WTC11 (cell line): Measurements from ENCODE around the gene CIBAR2. TPM values are rescaled to one million over a fixed set of nuclear protein-coding genes. Genes with fewer than 3 reads are reported as not detected.

Experiments used
- ATAC-seq: fragments of 200-7000 bp; cut with Tn5 transposase; 2 replicates; pipeline ENCODE4 v1.10.0; 2021; ENCODE audit warnings: mild to moderate bottlenecking, moderate library complexity
- CTCF ChIA-PET: fragments of 300-600 bp; sonication (Branson Sonifier 250); formaldehyde crosslinking; loops from one replicate; lab custom pipeline; 2021; ENCODE audit warnings: antibody characterized with exemption; lab: Charles Lee
- POLR2A ChIA-PET: fragments of 350-600 bp; sonication (Branson Sonifier 250); formaldehyde crosslinking; loops from one replicate; lab custom pipeline; 2021; ENCODE audit warnings: antibody characterized with exemption; lab: Charles Lee
- DNase-seq: peaks from one replicate; pipeline ENCODE4 v3.0.0; 2021; ENCODE audit warnings: low spot score
- H3K27ac Mint-ChIP-seq: 2 replicates; pipeline ENCODE4 v1.8.0; 2021; ENCODE audit warnings: mixed read lengths
- H3K27me3 Mint-ChIP-seq: 2 replicates; pipeline ENCODE4 v1.8.0; 2021; ENCODE audit warnings: low read depth, mild to moderate bottlenecking, moderate library complexity, mixed read lengths
- H3K36me3 Mint-ChIP-seq: 2 replicates; pipeline ENCODE4 v1.8.0; 2021; ENCODE audit warnings: mixed read lengths
- H3K4me1 Mint-ChIP-seq: 2 replicates; pipeline ENCODE4 v1.8.0; 2022; ENCODE audit warnings: mixed read lengths
- H3K4me3 Mint-ChIP-seq: 2 replicates; pipeline ENCODE4 v1.8.0; 2021; ENCODE audit warnings: mild to moderate bottlenecking, moderate library complexity, mixed read lengths
- H3K9me3 Mint-ChIP-seq: 2 replicates; pipeline ENCODE4 v1.8.0; 2021; ENCODE audit warnings: mixed read lengths
- CREB1 ChIP-seq: sonication (generic); formaldehyde crosslinking; IDR thresholded peaks from 2 replicates; pipeline ENCODE4 v1.8.0; 2023; ENCODE audit warnings: mild to moderate bottlenecking, missing genetic modification reagents
- EMX1 ChIP-seq: fragments of 250-450 bp; sonication (Bioruptor Pico); IDR thresholded peaks from 2 replicates; pipeline ENCODE4 v1.8.0; 2021; ENCODE audit warnings: mild to moderate bottlenecking
- ESRRA ChIP-seq: sonication (generic); formaldehyde crosslinking; IDR thresholded peaks from 2 replicates; pipeline ENCODE4 v1.8.1; 2022; ENCODE audit warnings: mild to moderate bottlenecking, missing genetic modification reagents, borderline replicate concordance
- IRF2 ChIP-seq: sonication (generic); formaldehyde crosslinking; IDR thresholded peaks from 2 replicates; pipeline ENCODE4 v1.8.0; 2022; ENCODE audit warnings: low read depth, missing genetic modification reagents, borderline replicate concordance
- MYBL2 ChIP-seq: sonication (generic); formaldehyde crosslinking; IDR thresholded peaks from 2 replicates; pipeline ENCODE4 v1.8.1; 2023; ENCODE audit warnings: mild to moderate bottlenecking, moderate library complexity, missing genetic modification reagents
- NFATC4 ChIP-seq: fragments of 250-450 bp; sonication (Bioruptor Pico); IDR thresholded peaks from 2 replicates; pipeline ENCODE4 v1.9.0; 2021; ENCODE audit warnings: mild to moderate bottlenecking
- OVOL2 ChIP-seq: fragments of 250-450 bp; sonication (Bioruptor Pico); IDR thresholded peaks from 2 replicates; pipeline ENCODE4 v1.9.0; 2021; ENCODE audit warnings: mild to moderate bottlenecking, borderline replicate concordance
- SMAD4 ChIP-seq: sonication (generic); formaldehyde crosslinking; IDR thresholded peaks from 2 replicates; pipeline ENCODE4 v1.8.0; 2022; ENCODE audit warnings: mild to moderate bottlenecking, missing genetic modification reagents
- TEAD4 ChIP-seq: sonication (generic); formaldehyde crosslinking; IDR thresholded peaks from 2 replicates; pipeline ENCODE4 v1.8.0; 2022; ENCODE audit warnings: mild to moderate bottlenecking, missing genetic modification reagents
- TP53 ChIP-seq: sonication (generic); formaldehyde crosslinking; IDR thresholded peaks from 2 replicates; pipeline ENCODE4 v1.8.1; 2023; ENCODE audit warnings: mild to moderate bottlenecking, missing genetic modification reagents
- ZBTB21 ChIP-seq: sonication (generic); formaldehyde crosslinking; IDR thresholded peaks from 2 replicates; pipeline ENCODE4 v1.8.1; 2023; ENCODE audit warnings: mild to moderate bottlenecking, missing genetic modification reagents, borderline replicate concordance
- ZNF416 ChIP-seq: fragments of 250-450 bp; sonication (Bioruptor Pico); IDR thresholded peaks from 2 replicates; pipeline ENCODE4 v1.9.0; 2021; ENCODE audit warnings: mild to moderate bottlenecking, inconsistent platforms
- ZNF423 ChIP-seq: fragments of 250-450 bp; sonication (Bioruptor Pico); IDR thresholded peaks from 2 replicates; pipeline ENCODE4 v2.1.2; 2022; ENCODE audit warnings: mild to moderate bottlenecking, moderate library complexity
- total RNA-seq: library from RNA; stranded (reverse); gene quantifications from 3 replicates; pipeline ENCODE4 v1.2.3, GENCODE V29; 2021
- TF ChIP-seq, protein P1 (sequence below): sonication (generic); formaldehyde crosslinking; IDR thresholded peaks from 2 replicates; pipeline ENCODE4 v1.8.1; 2023; ENCODE audit warnings: mild to moderate bottlenecking, missing genetic modification reagents, moderate library complexity
- TF ChIP-seq, protein P2 (sequence below): fragments of 250-450 bp; sonication (Bioruptor Pico); conservative IDR thresholded peaks from 2 replicates; pipeline ENCODE4 v1.9.0; 2021; ENCODE audit warnings: mild to moderate bottlenecking
- TF ChIP-seq, protein P3 (sequence below): sonication (generic); formaldehyde crosslinking; IDR thresholded peaks from 2 replicates; pipeline ENCODE4 v1.8.0; 2022; ENCODE audit warnings: missing genetic modification reagents
- TF ChIP-seq, protein P4 (sequence below): fragments of 250-450 bp; sonication (Bioruptor Pico); IDR thresholded peaks from 2 replicates; pipeline ENCODE4 v1.9.0; 2021; ENCODE audit warnings: moderate library complexity, mild to moderate bottlenecking, inconsistent platforms, borderline replicate concordance

Gene CIBAR2
- total RNA-seq, 1 experiment from 2014 or later: not detected

DNA sequence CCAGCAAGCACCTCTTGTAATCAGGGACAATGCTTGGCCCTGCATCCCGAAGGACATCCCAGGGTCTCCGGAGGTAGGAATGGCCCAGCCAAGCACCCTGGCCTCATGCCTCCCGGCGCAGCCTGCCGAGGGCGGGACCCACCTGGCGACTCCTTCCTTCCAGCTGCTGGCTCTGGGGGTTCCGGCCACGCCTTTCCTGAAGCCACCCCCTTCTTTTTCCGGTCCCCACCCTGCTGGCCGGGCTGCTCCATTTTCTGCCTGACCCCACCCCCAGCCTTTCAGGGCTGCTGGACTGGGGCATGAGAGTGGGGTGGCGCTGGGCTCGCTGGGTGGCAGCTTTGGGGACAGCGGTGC lies 22.5 kb upstream of the CIBAR2 start:
- ATAC-seq: no peak
- Mint-ChIP-seq H3K27me3 (no peaks in the 10 kb centered on the region; the same call in 1 of the 2 replicates), H3K36me3 (no peaks in the 10 kb centered on the region), H3K4me3 (no peak overlapping the region), H3K4me1 (peaks cover 27% of the 10 kb centered on the region), H3K9me3 (0 out of 2 replicates have a peak, but pooled peaks cover 3% of the 10 kb centered on the region), H3K27ac (no peak overlapping the region)
- no peak for DNase-seq
- CTCF ChIA-PET: interaction anchor here (0.7 to 3.9 kb wide), 4 partner anchors 10 to 118 kb away, joined by 3 to 14 read pairs (median 4); no protein-coding TSS in a partner anchor
- POLR2A ChIA-PET: no interaction called here
- TF ChIP-seq EMX1: no peak
- no peak for TF ChIP-seq TEAD4 (CRISPR knock-in tag)
- TF ChIP-seq ZBTB21: no peak
- TF ChIP-seq, all 79 proteins: peak for 0

DNA sequence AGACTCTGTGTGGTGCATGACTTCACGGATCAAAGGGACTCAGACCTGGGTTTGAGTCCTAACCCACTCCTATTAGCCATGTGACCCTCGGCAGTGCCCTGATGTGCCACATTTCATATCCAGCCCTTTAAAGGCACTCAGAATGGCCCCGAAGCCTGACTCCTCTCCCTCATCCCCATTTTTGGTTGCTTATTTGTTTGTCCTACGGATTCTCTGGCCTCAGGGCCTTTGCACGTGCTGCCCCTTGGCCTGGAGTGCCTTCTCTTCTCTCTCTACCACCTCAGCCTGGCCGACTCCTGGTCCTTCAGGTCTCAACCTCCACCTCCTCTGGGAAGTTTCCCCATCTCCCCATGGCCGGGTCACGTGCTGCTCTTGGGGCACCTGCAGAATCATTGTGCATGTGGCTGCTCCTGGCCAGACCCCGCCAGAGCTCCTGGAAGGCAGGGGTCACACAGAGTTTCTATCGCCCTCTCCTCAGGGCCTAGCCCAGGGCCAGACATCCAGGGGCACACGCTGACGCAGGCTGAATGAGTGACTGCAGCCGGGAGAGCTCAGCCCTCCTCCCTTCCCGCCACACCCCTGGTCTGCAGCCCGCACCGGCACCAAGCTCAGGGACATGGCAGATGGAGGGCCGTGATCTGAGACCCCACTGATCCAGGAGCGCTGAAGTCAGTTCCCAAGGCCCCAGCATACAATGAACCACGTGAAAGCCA lies 22.0 kb upstream of the CIBAR2 start:
- DNase-seq (no peak), ATAC-seq (no peak)
- no peak overlapping the region for H3K4me3 Mint-ChIP-seq
- POLR2A ChIA-PET: no interaction called here
- H3K27me3 Mint-ChIP-seq: no peaks in the 10 kb centered on the region; the same call in 1 of the 2 replicates
- TF ChIP-seq OVOL2 (CRISPR knock-in tag) (no peak), CREB1 (CRISPR knock-in tag) (no peak), NFATC4 (no peak), ESRRA (CRISPR knock-in tag) (no peak), ZNF416 (CRISPR knock-in tag) (no peak), ZNF423 (no peak), MYBL2 (CRISPR knock-in tag) (no peak), SMAD4 (CRISPR knock-in tag) (no peak), TP53 (CRISPR knock-in tag) (no peak), IRF2 (CRISPR knock-in tag) (no peak)
- TF ChIP-seq, protein P1, sequence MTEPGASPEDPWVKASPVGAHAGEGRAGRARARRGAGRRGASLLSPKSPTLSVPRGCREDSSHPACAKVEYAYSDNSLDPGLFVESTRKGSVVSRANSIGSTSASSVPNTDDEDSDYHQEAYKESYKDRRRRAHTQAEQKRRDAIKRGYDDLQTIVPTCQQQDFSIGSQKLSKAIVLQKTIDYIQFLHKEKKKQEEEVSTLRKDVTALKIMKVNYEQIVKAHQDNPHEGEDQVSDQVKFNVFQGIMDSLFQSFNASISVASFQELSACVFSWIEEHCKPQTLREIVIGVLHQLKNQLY (CRISPR knock-in tag): no peak
- TF ChIP-seq, protein P2, sequence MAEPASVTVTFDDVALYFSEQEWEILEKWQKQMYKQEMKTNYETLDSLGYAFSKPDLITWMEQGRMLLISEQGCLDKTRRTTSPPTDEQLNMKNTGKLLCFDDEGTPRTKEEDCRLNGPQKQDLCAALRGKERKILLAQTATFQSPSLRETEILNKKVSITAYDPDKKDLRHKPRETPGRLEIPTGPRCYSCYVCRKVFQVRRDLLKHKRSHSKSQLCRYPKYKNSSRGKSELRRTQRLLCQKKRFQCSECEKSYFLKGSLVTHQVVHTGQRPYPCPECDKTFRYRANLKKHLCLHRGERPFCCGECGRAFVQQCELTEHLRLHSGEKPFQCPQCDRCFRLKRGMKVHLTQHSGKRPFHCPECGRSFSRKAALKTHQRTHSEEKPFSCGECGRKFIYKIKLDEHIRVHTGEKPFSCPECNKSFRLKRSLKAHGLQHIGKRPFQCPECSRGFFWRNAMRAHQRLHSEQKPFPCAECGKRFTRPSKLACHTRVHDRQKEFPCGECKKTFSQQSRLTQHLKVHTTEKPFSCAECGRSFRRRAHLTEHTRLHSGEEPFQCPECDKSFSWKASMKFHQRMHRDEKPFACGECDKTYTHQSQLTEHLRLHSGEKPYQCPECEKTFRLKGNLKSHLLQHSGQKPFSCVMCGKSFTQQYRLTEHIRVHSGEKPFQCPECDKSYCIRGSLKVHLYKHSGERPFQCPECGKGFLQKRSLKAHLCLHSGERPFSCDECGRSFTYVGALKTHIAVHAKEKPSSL (CRISPR knock-in tag): no peak
- TF ChIP-seq, protein P3, sequence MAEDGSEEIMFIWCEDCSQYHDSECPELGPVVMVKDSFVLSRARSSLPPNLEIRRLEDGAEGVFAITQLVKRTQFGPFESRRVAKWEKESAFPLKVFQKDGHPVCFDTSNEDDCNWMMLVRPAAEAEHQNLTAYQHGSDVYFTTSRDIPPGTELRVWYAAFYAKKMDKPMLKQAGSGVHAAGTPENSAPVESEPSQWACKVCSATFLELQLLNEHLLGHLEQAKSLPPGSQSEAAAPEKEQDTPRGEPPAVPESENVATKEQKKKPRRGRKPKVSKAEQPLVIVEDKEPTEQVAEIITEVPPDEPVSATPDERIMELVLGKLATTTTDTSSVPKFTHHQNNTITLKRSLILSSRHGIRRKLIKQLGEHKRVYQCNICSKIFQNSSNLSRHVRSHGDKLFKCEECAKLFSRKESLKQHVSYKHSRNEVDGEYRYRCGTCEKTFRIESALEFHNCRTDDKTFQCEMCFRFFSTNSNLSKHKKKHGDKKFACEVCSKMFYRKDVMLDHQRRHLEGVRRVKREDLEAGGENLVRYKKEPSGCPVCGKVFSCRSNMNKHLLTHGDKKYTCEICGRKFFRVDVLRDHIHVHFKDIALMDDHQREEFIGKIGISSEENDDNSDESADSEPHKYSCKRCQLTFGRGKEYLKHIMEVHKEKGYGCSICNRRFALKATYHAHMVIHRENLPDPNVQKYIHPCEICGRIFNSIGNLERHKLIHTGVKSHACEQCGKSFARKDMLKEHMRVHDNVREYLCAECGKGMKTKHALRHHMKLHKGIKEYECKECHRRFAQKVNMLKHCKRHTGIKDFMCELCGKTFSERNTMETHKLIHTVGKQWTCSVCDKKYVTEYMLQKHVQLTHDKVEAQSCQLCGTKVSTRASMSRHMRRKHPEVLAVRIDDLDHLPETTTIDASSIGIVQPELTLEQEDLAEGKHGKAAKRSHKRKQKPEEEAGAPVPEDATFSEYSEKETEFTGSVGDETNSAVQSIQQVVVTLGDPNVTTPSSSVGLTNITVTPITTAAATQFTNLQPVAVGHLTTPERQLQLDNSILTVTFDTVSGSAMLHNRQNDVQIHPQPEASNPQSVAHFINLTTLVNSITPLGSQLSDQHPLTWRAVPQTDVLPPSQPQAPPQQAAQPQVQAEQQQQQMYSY (CRISPR knock-in tag): no peak
- TF ChIP-seq, protein P4, sequence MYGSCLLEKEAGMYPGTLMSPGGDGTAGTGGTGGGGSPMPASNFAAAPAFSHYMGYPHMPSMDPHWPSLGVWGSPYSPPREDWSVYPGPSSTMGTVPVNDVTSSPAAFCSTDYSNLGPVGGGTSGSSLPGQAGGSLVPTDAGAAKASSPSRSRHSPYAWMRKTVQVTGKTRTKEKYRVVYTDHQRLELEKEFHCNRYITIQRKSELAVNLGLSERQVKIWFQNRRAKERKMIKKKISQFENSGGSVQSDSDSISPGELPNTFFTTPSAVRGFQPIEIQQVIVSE (CRISPR knock-in tag): no peak
- TF ChIP-seq, all 79 proteins: peak for 0
- no peak overlapping the region for H3K27ac Mint-ChIP-seq
- H3K36me3 Mint-ChIP-seq: no peaks in the 10 kb centered on the region
- CTCF ChIA-PET: interaction anchor here (0.7 to 3.9 kb wide), 4 partner anchors 10 to 118 kb away, joined by 3 to 14 read pairs (median 4); no protein-coding TSS in a partner anchor
- 0 out of 2 replicates have a peak, but pooled peaks cover 3% of the 10 kb centered on the region for H3K9me3 Mint-ChIP-seq
- H3K4me1 Mint-ChIP-seq: peaks cover 27% of the 10 kb centered on the region
